Heart right ventricle (tissue), 16 donors: ENCODE data around the gene CDK6. TPM values are rescaled to one million over a fixed set of nuclear protein-coding genes. Genes with fewer than 3 reads are reported as not detected.
A peak's percentile ranks its signal among the peaks of the same experiment; 100 is the strongest.

Source experiments
- ATAC-seq, 8 donors: fragments of 200-7000 bp; cut with Tn5 transposase; one replicate each; pipeline ENCODE4 v1.9.1; 2020; ENCODE audit warnings: mild to moderate bottlenecking in 8 of 8, moderate library complexity in 8 of 8, moderate number of reproducible peaks in 1 of 8
- DNase-seq, 2 donors: peaks; one replicate each; pipeline ENCODE4 v3.0.0-alpha.2; 2020
- H3K27ac ChIP-seq, 10 donors: fragments of 200-600 bp; sonication (generic) in 2 of 10; one replicate each; pipeline versions ENCODE4 v1.5.0 to v1.8.0; 2020 to 2022; ENCODE audit warnings: mild to moderate bottlenecking in 3 of 10
- H3K27me3 ChIP-seq, 7 donors: fragments of 200-600 bp; one replicate each; pipeline ENCODE4 v1.8.0; 2021 to 2022; ENCODE audit warnings: mild to moderate bottlenecking in 2 of 7
- H3K36me3 ChIP-seq, 9 donors: fragments of 200-600 bp; sonication (generic) in 1 of 9; one replicate each; pipeline versions ENCODE4 v1.5.0 to v1.8.0; 2020 to 2022; ENCODE audit warnings: mild to moderate bottlenecking in 2 of 9
- H3K4me1 ChIP-seq, 9 donors: fragments of 200-600 bp; sonication (generic) in 1 of 9; one replicate each; pipeline versions ENCODE4 v1.5.0 to v1.8.0; 2020 to 2022; ENCODE audit warnings: mild to moderate bottlenecking in 4 of 9
- H3K4me3 ChIP-seq, 10 donors: fragments of 200-600 bp; sonication (generic) in 2 of 10; one replicate each; pipeline versions ENCODE4 v1.5.0 to v1.8.0; 2020 to 2022; ENCODE audit warnings: mild to moderate bottlenecking in 7 of 10, moderate library complexity in 2 of 10
- H3K9me3 ChIP-seq, 11 donors: fragments of 200-600 bp in 10 of 11; sonication (generic) in 2 of 11; one replicate each; pipeline versions ENCODE4 v1.5.0 to v1.8.0; 2013 to 2022; ENCODE audit warnings: mild to moderate bottlenecking in 2 of 11, control low read depth in 1 of 11, moderate library complexity in 1 of 11
- CTCF ChIP-seq, 9 donors: fragments of 200-600 bp; sonication (generic) in 2 of 9; IDR thresholded peaks; one replicate each; pipeline versions ENCODE4 v1.5.0 to v1.8.0; 2021 to 2022; ENCODE audit warnings: antibody characterized with exemption in 9 of 9, mild to moderate bottlenecking in 5 of 9, moderate library complexity in 1 of 9
- WGBS, 2 donors: extraction: QIAGEN DNeasy Blood & Tissue Kit; methylation state at CpG; one replicate each; pipeline ENCODE4 v1.1.7; 2013; ENCODE audit warnings: inconsistent platforms in 1 of 2; 5-methylcytosine and 5-hydroxymethylcytosine counted together
- intact Hi-C, 10 donors: fragments of 100-400 bp; cut with DNase I; formaldehyde crosslinking; loops; one replicate each; pipeline versions ENCODE4 v1.11.1 to v1.14.2; 2022
- polyA plus RNA-seq, 2 donors: library from polyadenylated mRNA; stranded (reverse); fragments of 200-250 nt; gene quantifications; one replicate each; pipeline ENCODE4 v1.2.3, GENCODE V29; 2013
- total RNA-seq, 10 donors: library from RNA; stranded (reverse); fragmentation: NEBNext Ultra II Directional in 3 of 10; extraction: Animal tissue kit (Norgen Biotek cat#: 25700) in 3 of 10; gene quantifications; one replicate each; pipeline versions ENCODE4 v1.2.1 to v1.2.4, GENCODE V29; 2021 to 2023
- donor health status: Arrhythmogenic right ventricular cardiomyopathy.
- donor health status: ischemic (EF 13 %, LVEDD 7.1; RV severe dilation, severe dysfunction).
- donor health status: healthy with polysubstance abuse.
- donor health status: DM: no; HTN: yes; CAD: no.
- donor health status: DM: no; HTN: no; CAD: no.
- donor health status: ischemic (EF 25% LVEDD 6.9; RV normal size, moderate dysfunction).
- donor health status: ischemic (EF 25% LVEDD 5.7; RV mildly dilated, moderate dysfunction).
- donor health status: healthy.
- donor health status: DM: yes; HTN: yes; CAD: no.
- donor health status: Ischemic cardiomyopathy.
- donor health status: ischemic (EF 35%, LVEDD 5.7; RV mildly dilated, moderate dysfunction).
- donor health status: nonischemic (EF 11% LVEDD 7.7; RV severe dilation, severe dysfunction).
- donor health status: DM: yes; HTN: yes; CAD: no.
- donor health status: PGD.
- donor health status: ischemic (EF 29% LVEDD 5.4; RV normal size, mild dysfunction).
- donor health status: nonischemic (EF 23%, LVEDD 6.1; RV moderate dilation, normal function).

The CDK6 gene
- total and polyA plus RNA-seq, 12 donors: 2.6 to 31.5 (median 16.4) TPM

- H3K36me3 ChIP-seq: peaks cover 0 to 12% (median 0%) of the 10 kb centered on the region in 9 donors
- no peak for TF ChIP-seq CTCF (IDR thresholded peaks at IDR 0.05)
- H3K4me1 ChIP-seq: peaks cover 4 to 44% (median 26%) of the 10 kb centered on the region in 9 donors
- H3K9me3 ChIP-seq: no peaks in the 10 kb centered on the region
- WGBS, 2 donors: 82 to 83% methylated on average over 5 of the region's 5 CpGs
- intact Hi-C loops: no loop called here
- H3K27ac ChIP-seq: no peak overlapping the region
- no peak for DNase-seq
- H3K27me3 ChIP-seq: no peaks in the 10 kb centered on the region
- no peak overlapping the region for H3K4me3 ChIP-seq
- no peak for ATAC-seq
Observed at GRCh38 chr7:92768501-92769393, 67.6 kb downstream of the CDK6 start.

- intact Hi-C loops: no loop called here
- ATAC-seq (peak in 1 of 8 donors; percentile 9), DNase-seq (no peak)
- Histone ChIP-seq H3K4me1 (peaks cover 4 to 43% (median 26%) of the 10 kb centered on the region in 9 donors), H3K27me3 (no peaks in the 10 kb centered on the region), H3K4me3 (no peak overlapping the region), H3K27ac (peak overlapping the region in 1 of 10 donors; percentile 10), H3K36me3 (peaks cover 0 to 4% (median 0%) of the 10 kb centered on the region in 9 donors), H3K9me3 (no peaks in the 10 kb centered on the region)
- no peak for TF ChIP-seq CTCF (IDR thresholded peaks at IDR 0.05)
Observed at GRCh38 chr7:92767437-92767836, 68.9 kb downstream of the CDK6 start.

GRCh38 chr7:92766461-92767003 is 69.8 kb downstream of the CDK6 start:
- Histone ChIP-seq H3K4me3 (no peak overlapping the region), H3K4me1 (peaks cover 4 to 49% (median 26%) of the 10 kb centered on the region in 9 donors), H3K27ac (peak overlapping the region in 7 of 10 donors; percentile 10 to 60 (median 23)), H3K36me3 (peaks cover 0 to 4% (median 0%) of the 10 kb centered on the region in 9 donors), H3K9me3 (no peaks in the 10 kb centered on the region), H3K27me3 (no peaks in the 10 kb centered on the region)
- no peak for DNase-seq
- ATAC-seq: peak; percentile 70 to 88 (median 82)
- TF ChIP-seq CTCF (IDR thresholded peaks at IDR 0.05): no peak
- WGBS, 2 donors: 16 to 25% methylated on average over 3 of the region's 3 CpGs
- intact Hi-C loops: no loop called here

- Histone ChIP-seq H3K4me1 (peaks cover 4 to 49% (median 26%) of the 10 kb centered on the region in 9 donors), H3K27ac (peak overlapping the region in 6 of 10 donors; percentile 10 to 60 (median 26)), H3K4me3 (no peak overlapping the region), H3K27me3 (no peaks in the 10 kb centered on the region), H3K9me3 (peaks cover 0 to 3% (median 0%) of the 10 kb centered on the region in 11 donors), H3K36me3 (peaks cover 0 to under 1% (median 0%) of the 10 kb centered on the region in 9 donors)
- TF ChIP-seq CTCF (IDR thresholded peaks at IDR 0.05): no peak
- ATAC-seq (peak in 6 of 8 donors; percentile 9 to 41 (median 32)), DNase-seq (no peak)
- intact Hi-C loops: no loop called here
- WGBS, 2 donors: 43 to 57% methylated on average over 3 of the region's 3 CpGs
Observed at GRCh38 chr7:92765725-92766124, 70.6 kb downstream of the CDK6 start.
